SK-N-SH (cell line): ENCODE results near the gene PIGM. TPM values are rescaled to one million over a fixed set of nuclear protein-coding genes. Genes with fewer than 3 reads are reported as not detected.

Experiments
- CTCF ChIA-PET: fragments of 300-600, 350-600 bp; formaldehyde crosslinking; extraction: SDS; loops from one replicate; lab custom pipeline; 2021; lab: Yijun Ruan, JAX
- POLR2A ChIA-PET: fragments of 350-600 bp; sonication (Branson Sonifier 250); formaldehyde crosslinking; extraction: SDS; loops from one replicate; lab custom pipeline; 2020; ENCODE audit warnings: antibody characterized with exemption, inconsistent platforms; lab: Yijun Ruan, JAX
- DNase-seq: peaks from one replicate; pipeline ENCODE4 v3.0.0; 2012
- H2AFZ ChIP-seq: fragments of 200-600 bp; sonication (generic); 2 replicates; pipeline ENCODE4 v1.8.1; 2016; ENCODE audit warnings: antibody characterized with exemption, mild to moderate bottlenecking, low read depth
- H3F3A ChIP-seq: fragments of 200-600 bp; sonication (generic); replicated peaks from 2 replicates; pipeline ENCODE3; 2016; ENCODE audit warnings: antibody characterized with exemption, mild to moderate bottlenecking; ENCODE audit not compliant: insufficient read depth
- H3K27ac ChIP-seq, 2 experiments: fragments of 200-500 bp in 1 of 2; fragments of 200-600 bp in 1 of 2; sonication (Bioruptor generic) in 1 of 2; sonication (generic), shearing (Covaris generic) in 1 of 2; 2 replicates each; pipeline versions ENCODE4 v1.5.1 to v1.6.1; 2014 to 2016; ENCODE audit warnings: low read depth in 2 of 2, inconsistent platforms in 1 of 2, low read length in 1 of 2, mild to moderate bottlenecking in 1 of 2, mixed read lengths in 1 of 2
- H3K27me3 ChIP-seq: fragments of 200-600 bp; sonication (generic), shearing (Covaris generic); 2 replicates; pipeline ENCODE4 v1.6.1; 2016; ENCODE audit warnings: mixed run types; ENCODE audit not compliant: insufficient read depth
- H3K36me3 ChIP-seq, 2 experiments: fragments of 200-500 bp in 1 of 2; fragments of 200-600 bp in 1 of 2; sonication (Bioruptor generic) in 1 of 2; sonication (generic) in 1 of 2; replicated peaks in 1 of 2; 2 replicates each; pipeline versions ENCODE3 to v1.5.1; 2014 to 2016; ENCODE audit warnings: low read length in 1 of 2, mild to moderate bottlenecking in 1 of 2; ENCODE audit not compliant: insufficient read depth in 2 of 2, control insufficient read depth in 1 of 2
- H3K4me1 ChIP-seq, 2 experiments: fragments of 200-500 bp in 1 of 2; fragments of 200-600 bp in 1 of 2; sonication (Bioruptor generic) in 1 of 2; sonication (generic), shearing (Covaris generic) in 1 of 2; 2 replicates each; pipeline versions ENCODE4 v1.5.1 to v1.6.1; 2014 to 2016; ENCODE audit warnings: low read depth in 1 of 2, low read length in 1 of 2, mixed run types in 1 of 2; ENCODE audit not compliant: insufficient read depth in 2 of 2, control insufficient read depth in 1 of 2
- H3K4me2 ChIP-seq: fragments of 200-600 bp; sonication (generic), shearing (Covaris generic); 2 replicates; pipeline ENCODE4 v1.6.1; 2017; ENCODE audit warnings: mixed run types
- H3K4me3 ChIP-seq, 2 experiments: fragments of 200-500 bp in 1 of 2; fragments of 200-600 bp in 1 of 2; sonication (Bioruptor generic) in 1 of 2; sonication (generic), shearing (Covaris generic) in 1 of 2; 2 replicates each; pipeline versions ENCODE4 v1.5.1 to v1.8.1; 2014 to 2016; ENCODE audit warnings: low read depth in 2 of 2, inconsistent platforms in 1 of 2, low read length in 1 of 2, mild to moderate bottlenecking in 1 of 2, mixed read lengths in 1 of 2, moderate library complexity in 1 of 2
- H3K79me2 ChIP-seq: fragments of 200-600 bp; sonication (generic); 2 replicates; pipeline ENCODE4 v1.8.1; 2017; ENCODE audit warnings: mild to moderate bottlenecking; ENCODE audit not compliant: insufficient read depth
- H3K9ac ChIP-seq: fragments of 200-600 bp; sonication (generic); 2 replicates; pipeline ENCODE4 v1.6.1; 2017; ENCODE audit warnings: mixed run types
- H3K9me2 ChIP-seq: fragments of 200-600 bp; sonication (generic); 2 replicates; pipeline ENCODE4 v1.6.1; 2017; ENCODE audit warnings: mixed run types
- H3K9me3 ChIP-seq: fragments of 200-600 bp; sonication (generic); 2 replicates; pipeline ENCODE4 v1.6.1; 2017; ENCODE audit warnings: mixed run types, mild to moderate bottlenecking, moderate library complexity
- H4K20me1 ChIP-seq: fragments of 200-600 bp; sonication (generic); 2 replicates; pipeline ENCODE4 v1.6.1; 2017; ENCODE audit warnings: mild to moderate bottlenecking, mixed run types; ENCODE audit not compliant: insufficient read depth
- CHD2 ChIP-seq: fragments of 150-350 bp; IDR thresholded peaks from 2 replicates; pipeline ENCODE4 v1.6.1; 2018; ENCODE audit warnings: low read length; ENCODE audit not compliant: partially characterized antibody
- EZH2phosphoT487 ChIP-seq: fragments of 200-600 bp; sonication (generic); IDR thresholded peaks from 2 replicates; pipeline ENCODE4 v1.6.1; 2017; ENCODE audit warnings: low read depth, mixed run types, mild to moderate bottlenecking, antibody characterized with exemption, moderate library complexity, borderline replicate concordance
- FOSL2 ChIP-seq: IDR thresholded peaks from 2 replicates; pipeline ENCODE4 v1.4.0; 2012; ENCODE audit warnings: low read depth, mild to moderate bottlenecking, moderate library complexity, borderline replicate concordance
- GABPA ChIP-seq: IDR thresholded peaks from 2 replicates; pipeline ENCODE4 v1.4.0; 2012; ENCODE audit warnings: low read depth, mild to moderate bottlenecking
- GATA2 ChIP-seq: sonication (generic); formaldehyde crosslinking; IDR thresholded peaks from 2 replicates; pipeline ENCODE4 v1.5.0; 2020; ENCODE audit warnings: mild to moderate bottlenecking, missing genetic modification reagents
- JUND ChIP-seq: IDR thresholded peaks from 2 replicates; pipeline ENCODE4 v1.4.0; 2012
- MAX ChIP-seq: IDR thresholded peaks from 2 replicates; pipeline ENCODE4 v1.4.0; 2012; ENCODE audit warnings: low read depth
- NFIC ChIP-seq: IDR thresholded peaks from 2 replicates; pipeline ENCODE4 v1.4.0; 2012; ENCODE audit warnings: borderline replicate concordance
- PBX3 ChIP-seq: IDR thresholded peaks from 2 replicates; pipeline ENCODE4; 2012
- RAD21 ChIP-seq: IDR thresholded peaks from 2 replicates; pipeline ENCODE4 v1.6.1; 2012; ENCODE audit warnings: mild to moderate bottlenecking, low read length
- RFX5 ChIP-seq: IDR thresholded peaks from 2 replicates; pipeline ENCODE4 v1.6.1; 2012; ENCODE audit warnings: mild to moderate bottlenecking, improper control_type of control experiment, low read length
- RXRA ChIP-seq: IDR thresholded peaks from 2 replicates; pipeline ENCODE4 v1.4.0; 2012; ENCODE audit warnings: low read depth, mild to moderate bottlenecking, borderline replicate concordance
- SIN3A ChIP-seq: IDR thresholded peaks from 2 replicates; pipeline ENCODE4 v1.6.1; 2012; ENCODE audit warnings: low read depth, mild to moderate bottlenecking, low read length, moderate library complexity, borderline replicate concordance
- SMC3 ChIP-seq: IDR thresholded peaks from 2 replicates; pipeline ENCODE4 v1.6.1; 2012; ENCODE audit warnings: low read depth, low read length, improper control_type of control experiment
- TAF1 ChIP-seq: IDR thresholded peaks from 2 replicates; pipeline ENCODE4 v1.6.1; 2012; ENCODE audit warnings: low read depth, mild to moderate bottlenecking, low read length, moderate library complexity, borderline replicate concordance
- TCF12 ChIP-seq: IDR thresholded peaks from 2 replicates; pipeline ENCODE4 v1.4.0; 2012
- TEAD4 ChIP-seq: IDR thresholded peaks from 2 replicates; pipeline ENCODE4 v1.4.0; 2012; ENCODE audit warnings: mild to moderate bottlenecking, borderline replicate concordance; ENCODE audit not compliant: insufficient read depth
- WGBS: methylation state at CpG from one replicate; pipeline ENCODE4 v1.1.6; 2017; ENCODE audit warnings: low lambda C conversion rate; 5-methylcytosine and 5-hydroxymethylcytosine counted together
- polyA plus RNA-seq, 3 experiments: library from polyadenylated mRNA; depleted of rRNA; stranded (reverse); fragments of >200 nt; gene quantifications; 2 replicates each; pipeline ENCODE4 v1.2.3, GENCODE V29; 2012
- TF ChIP-seq, protein P1 (sequence below): fragments of 150-350 bp; IDR thresholded peaks from 2 replicates; pipeline ENCODE4 v1.6.1; 2016; ENCODE audit warnings: mild to moderate bottlenecking, low read depth, low read length
- TF ChIP-seq, protein P2 (sequence below): IDR thresholded peaks from 2 replicates; pipeline ENCODE4 v1.4.0; 2012; ENCODE audit warnings: low read depth, borderline replicate concordance
- TF ChIP-seq, protein P3 (sequence below): IDR thresholded peaks from 2 replicates; pipeline ENCODE4 v1.6.1; 2012; ENCODE audit warnings: mild to moderate bottlenecking, low read depth, low read length, moderate library complexity

The PIGM gene
- polyA plus RNA-seq, 1 of the 3 experiments (the other 2 are of a cell fraction): 4.0 TPM

GRCh38 chr1:160004425-160004824 lies 27.4 kb downstream of the PIGM start:
- POLR2A ChIA-PET: interaction anchor here (1.3 kb wide), 2 partner anchors 28 to 59 kb away, joined by 3 read pairs; partner anchors contain the start of genes IGSF9 and PIGM
- no peak overlapping the region for H3K4me3 ChIP-seq
- no peak overlapping the region for H3K27ac ChIP-seq
- no peak overlapping the region for H3K9ac ChIP-seq
- H3K9me3 ChIP-seq: no peaks in the 10 kb centered on the region
- no peaks in the 10 kb centered on the region for H3K4me1 ChIP-seq
- CTCF ChIA-PET: interaction anchor here (1.2 to 12.0 kb wide), 10 partner anchors 10 to 183 kb away, joined by 4 to 460 read pairs (median 66); partner anchors contain the start of genes IGSF9, SLAMF9 and TAGLN2
- TF ChIP-seq SMC3 (no peak), PBX3 (no peak), SIN3A (no peak), FOSL2 (no peak), NFIC (no peak), RFX5 (no peak), TEAD4 (no peak), EZH2phosphoT487 (no peak), TAF1 (no peak), RAD21 (no peak), CHD2 (no peak), RXRA (no peak), MAX (no peak), TCF12 (no peak), GABPA (no peak), JUND (no peak), GATA2 (CRISPR knock-in tag) (no peak)
- TF ChIP-seq, protein P1, sequence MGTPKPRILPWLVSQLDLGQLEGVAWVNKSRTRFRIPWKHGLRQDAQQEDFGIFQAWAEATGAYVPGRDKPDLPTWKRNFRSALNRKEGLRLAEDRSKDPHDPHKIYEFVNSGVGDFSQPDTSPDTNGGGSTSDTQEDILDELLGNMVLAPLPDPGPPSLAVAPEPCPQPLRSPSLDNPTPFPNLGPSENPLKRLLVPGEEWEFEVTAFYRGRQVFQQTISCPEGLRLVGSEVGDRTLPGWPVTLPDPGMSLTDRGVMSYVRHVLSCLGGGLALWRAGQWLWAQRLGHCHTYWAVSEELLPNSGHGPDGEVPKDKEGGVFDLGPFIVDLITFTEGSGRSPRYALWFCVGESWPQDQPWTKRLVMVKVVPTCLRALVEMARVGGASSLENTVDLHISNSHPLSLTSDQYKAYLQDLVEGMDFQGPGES: no peak
- TF ChIP-seq, protein P2, sequence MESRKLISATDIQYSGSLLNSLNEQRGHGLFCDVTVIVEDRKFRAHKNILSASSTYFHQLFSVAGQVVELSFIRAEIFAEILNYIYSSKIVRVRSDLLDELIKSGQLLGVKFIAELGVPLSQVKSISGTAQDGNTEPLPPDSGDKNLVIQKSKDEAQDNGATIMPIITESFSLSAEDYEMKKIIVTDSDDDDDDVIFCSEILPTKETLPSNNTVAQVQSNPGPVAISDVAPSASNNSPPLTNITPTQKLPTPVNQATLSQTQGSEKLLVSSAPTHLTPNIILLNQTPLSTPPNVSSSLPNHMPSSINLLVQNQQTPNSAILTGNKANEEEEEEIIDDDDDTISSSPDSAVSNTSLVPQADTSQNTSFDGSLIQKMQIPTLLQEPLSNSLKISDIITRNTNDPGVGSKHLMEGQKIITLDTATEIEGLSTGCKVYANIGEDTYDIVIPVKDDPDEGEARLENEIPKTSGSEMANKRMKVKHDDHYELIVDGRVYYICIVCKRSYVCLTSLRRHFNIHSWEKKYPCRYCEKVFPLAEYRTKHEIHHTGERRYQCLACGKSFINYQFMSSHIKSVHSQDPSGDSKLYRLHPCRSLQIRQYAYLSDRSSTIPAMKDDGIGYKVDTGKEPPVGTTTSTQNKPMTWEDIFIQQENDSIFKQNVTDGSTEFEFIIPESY: no peak
- TF ChIP-seq, protein P3, sequence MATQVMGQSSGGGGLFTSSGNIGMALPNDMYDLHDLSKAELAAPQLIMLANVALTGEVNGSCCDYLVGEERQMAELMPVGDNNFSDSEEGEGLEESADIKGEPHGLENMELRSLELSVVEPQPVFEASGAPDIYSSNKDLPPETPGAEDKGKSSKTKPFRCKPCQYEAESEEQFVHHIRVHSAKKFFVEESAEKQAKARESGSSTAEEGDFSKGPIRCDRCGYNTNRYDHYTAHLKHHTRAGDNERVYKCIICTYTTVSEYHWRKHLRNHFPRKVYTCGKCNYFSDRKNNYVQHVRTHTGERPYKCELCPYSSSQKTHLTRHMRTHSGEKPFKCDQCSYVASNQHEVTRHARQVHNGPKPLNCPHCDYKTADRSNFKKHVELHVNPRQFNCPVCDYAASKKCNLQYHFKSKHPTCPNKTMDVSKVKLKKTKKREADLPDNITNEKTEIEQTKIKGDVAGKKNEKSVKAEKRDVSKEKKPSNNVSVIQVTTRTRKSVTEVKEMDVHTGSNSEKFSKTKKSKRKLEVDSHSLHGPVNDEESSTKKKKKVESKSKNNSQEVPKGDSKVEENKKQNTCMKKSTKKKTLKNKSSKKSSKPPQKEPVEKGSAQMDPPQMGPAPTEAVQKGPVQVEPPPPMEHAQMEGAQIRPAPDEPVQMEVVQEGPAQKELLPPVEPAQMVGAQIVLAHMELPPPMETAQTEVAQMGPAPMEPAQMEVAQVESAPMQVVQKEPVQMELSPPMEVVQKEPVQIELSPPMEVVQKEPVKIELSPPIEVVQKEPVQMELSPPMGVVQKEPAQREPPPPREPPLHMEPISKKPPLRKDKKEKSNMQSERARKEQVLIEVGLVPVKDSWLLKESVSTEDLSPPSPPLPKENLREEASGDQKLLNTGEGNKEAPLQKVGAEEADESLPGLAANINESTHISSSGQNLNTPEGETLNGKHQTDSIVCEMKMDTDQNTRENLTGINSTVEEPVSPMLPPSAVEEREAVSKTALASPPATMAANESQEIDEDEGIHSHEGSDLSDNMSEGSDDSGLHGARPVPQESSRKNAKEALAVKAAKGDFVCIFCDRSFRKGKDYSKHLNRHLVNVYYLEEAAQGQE: no peak
- TF ChIP-seq, all 33 proteins: peak for 0
- H3K36me3 ChIP-seq: no peaks in the 10 kb centered on the region
- DNase-seq: no peak
- H3K79me2 ChIP-seq: no peaks in the 10 kb centered on the region
- H2AFZ ChIP-seq: no peak overlapping the region
- no peak overlapping the region for H3K4me2 ChIP-seq
- H3K27me3 ChIP-seq: no peaks in the 10 kb centered on the region
- 75% methylated on average over 2 of the region's 2 CpGs for WGBS
- H3K9me2 ChIP-seq: no peaks in the 10 kb centered on the region
- no peaks in the 10 kb centered on the region for H4K20me1 ChIP-seq
- peaks cover 5% of the 10 kb centered on the region for H3F3A ChIP-seq
